ENCODE results near the gene PIEZO2. TPM values are rescaled to one million over a fixed set of nuclear protein-coding genes. Genes with fewer than 3 reads are reported as not detected.
"Not testable (repeated sequence)": the region's sequence is repeated elsewhere in the genome, so short reads cannot be mapped to it uniquely, and the experiment has no call there.

PIEZO2 gene
- total RNA-seq, 1 donor from 2014 or later, result 20.4 TPM

- H3K4me3 ChIP-seq, result no peak overlapping the region
- no peaks in the 10 kb centered on the region for H3K27me3 ChIP-seq
- ATAC-seq (no peak), DNase-seq (no peak)
- TF ChIP-seq CTCF (IDR thresholded peaks at IDR 0.05), result no peak
- H3K36me3 ChIP-seq, result no peaks in the 10 kb centered on the region
- no peaks in the 10 kb centered on the region for H3K9me3 ChIP-seq
- intact Hi-C loops (cut with DNase I), result no loop called here
- H3K4me1 ChIP-seq, result no peaks in the 10 kb centered on the region
- H3K27ac ChIP-seq, result no peak overlapping the region
Measured at GRCh38 chr18:10663750-10664149, 485.6 kb downstream of the PIEZO2 start.

GRCh38 chr18:10661317-10661716 is 488.1 kb downstream of the PIEZO2 start:
- H3K9me3 ChIP-seq, result no peaks in the 10 kb centered on the region
- H3K4me3 ChIP-seq, result no peak overlapping the region
- no peak for TF ChIP-seq CTCF (IDR thresholded peaks at IDR 0.05)
- no peaks in the 10 kb centered on the region for H3K27me3 ChIP-seq
- intact Hi-C loops (cut with DNase I), result no loop called here
- H3K4me1 ChIP-seq, result no peaks in the 10 kb centered on the region
- H3K36me3 ChIP-seq, result no peaks in the 10 kb centered on the region
- DNase-seq, result no peak
- H3K27ac ChIP-seq, result no peak overlapping the region
- peak; percentile 24 for ATAC-seq

- no peak overlapping the region for H3K4me3 ChIP-seq
- intact Hi-C loops (cut with DNase I), result no loop called here
- no peak overlapping the region for H3K27ac ChIP-seq
- no peaks in the 10 kb centered on the region for H3K4me1 ChIP-seq
- H3K36me3 ChIP-seq, result no peaks in the 10 kb centered on the region
- H3K27me3 ChIP-seq, result no peaks in the 10 kb centered on the region
- DNase-seq (no peak), ATAC-seq (peak; percentile 15)
- TF ChIP-seq CTCF (IDR thresholded peaks at IDR 0.05), result no peak
- no peaks in the 10 kb centered on the region for H3K9me3 ChIP-seq
Measured at GRCh38 chr18:10660179-10660884, 489.0 kb downstream of the PIEZO2 start.

GRCh38 chr18:10659594-10659993 is 489.8 kb downstream of the PIEZO2 start:
- no peaks in the 10 kb centered on the region for H3K36me3 ChIP-seq
- no peak for DNase-seq
- H3K4me1 ChIP-seq, result no peaks in the 10 kb centered on the region
- H3K4me3 ChIP-seq, result no peak overlapping the region
- no peak for TF ChIP-seq CTCF (IDR thresholded peaks at IDR 0.05)
- no peaks in the 10 kb centered on the region for H3K9me3 ChIP-seq
- H3K27me3 ChIP-seq, result no peaks in the 10 kb centered on the region
- intact Hi-C loops (cut with DNase I), result no loop called here
- H3K27ac ChIP-seq, result no peak overlapping the region
- ATAC-seq, result no peak

- intact Hi-C loops (cut with DNase I), result no loop called here
- DNase-seq (no peak), ATAC-seq (no peak)
- no peak for TF ChIP-seq CTCF (IDR thresholded peaks at IDR 0.05)
- Histone ChIP-seq H3K4me1 (no peaks in the 10 kb centered on the region), H3K36me3 (no peaks in the 10 kb centered on the region), H3K27me3 (no peaks in the 10 kb centered on the region), H3K9me3 (no peaks in the 10 kb centered on the region), H3K4me3 (no peak overlapping the region), H3K27ac (no peak overlapping the region)
Measured at GRCh38 chr18:10659000-10659399, 490.4 kb downstream of the PIEZO2 start.

- H3K9me3 ChIP-seq; H3K27ac ChIP-seq; DNase-seq; H3K36me3 ChIP-seq; ATAC-seq; intact Hi-C loops (cut with DNase I); H3K4me3 ChIP-seq; H3K27me3 ChIP-seq; H3K4me1 ChIP-seq: not testable (repeated sequence)
Measured at GRCh38 chr18:10644003-10644402, 505.4 kb downstream of the PIEZO2 start.

GRCh38 chr18:10642915-10643524 is 506.3 kb downstream of the PIEZO2 start:
- H3K4me1 ChIP-seq; H3K36me3 ChIP-seq; intact Hi-C loops (cut with DNase I); ATAC-seq; H3K27ac ChIP-seq; H3K4me3 ChIP-seq; H3K9me3 ChIP-seq; DNase-seq; H3K27me3 ChIP-seq: not testable (repeated sequence)

GRCh38 chr18:10638539-10638885 is 510.9 kb downstream of the PIEZO2 start:
- H3K36me3 ChIP-seq; H3K27me3 ChIP-seq; H3K9me3 ChIP-seq; intact Hi-C loops (cut with DNase I); H3K4me3 ChIP-seq; H3K27ac ChIP-seq; DNase-seq; H3K4me1 ChIP-seq: not testable (repeated sequence)
- ATAC-seq, result peak; percentile 36

- H3K27me3 ChIP-seq; intact Hi-C loops (cut with DNase I); H3K9me3 ChIP-seq; H3K4me3 ChIP-seq; DNase-seq; H3K4me1 ChIP-seq; H3K36me3 ChIP-seq; H3K27ac ChIP-seq: not testable (repeated sequence)
- peak; percentile 20 for ATAC-seq
Measured at GRCh38 chr18:10637858-10638538, 511.4 kb downstream of the PIEZO2 start.

Measured in upper lobe of right lung (tissue), 1 donor.